ENCODE data around the gene AASDH.

DNA sequence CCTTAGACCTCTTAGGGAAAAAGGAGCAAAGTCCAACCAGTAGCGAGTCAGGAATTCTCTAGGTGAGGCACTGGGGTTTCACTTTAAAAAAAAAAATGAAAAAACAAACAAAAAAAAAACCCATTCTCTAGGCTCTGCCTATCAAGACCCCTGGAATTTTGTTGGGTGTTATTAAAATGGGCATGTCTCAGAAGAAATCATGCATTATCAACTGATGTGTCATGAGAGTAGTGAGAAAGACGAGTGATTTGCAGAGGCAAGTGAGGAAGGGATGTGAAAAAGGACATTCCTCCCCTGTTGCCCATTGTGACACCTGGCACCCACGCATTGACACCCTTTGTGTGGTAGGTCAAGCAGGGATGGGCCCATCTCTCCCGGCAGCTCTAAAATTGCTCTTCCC lies 78.9 kb downstream of the AASDH start:
- TF ChIP-seq, protein P1, sequence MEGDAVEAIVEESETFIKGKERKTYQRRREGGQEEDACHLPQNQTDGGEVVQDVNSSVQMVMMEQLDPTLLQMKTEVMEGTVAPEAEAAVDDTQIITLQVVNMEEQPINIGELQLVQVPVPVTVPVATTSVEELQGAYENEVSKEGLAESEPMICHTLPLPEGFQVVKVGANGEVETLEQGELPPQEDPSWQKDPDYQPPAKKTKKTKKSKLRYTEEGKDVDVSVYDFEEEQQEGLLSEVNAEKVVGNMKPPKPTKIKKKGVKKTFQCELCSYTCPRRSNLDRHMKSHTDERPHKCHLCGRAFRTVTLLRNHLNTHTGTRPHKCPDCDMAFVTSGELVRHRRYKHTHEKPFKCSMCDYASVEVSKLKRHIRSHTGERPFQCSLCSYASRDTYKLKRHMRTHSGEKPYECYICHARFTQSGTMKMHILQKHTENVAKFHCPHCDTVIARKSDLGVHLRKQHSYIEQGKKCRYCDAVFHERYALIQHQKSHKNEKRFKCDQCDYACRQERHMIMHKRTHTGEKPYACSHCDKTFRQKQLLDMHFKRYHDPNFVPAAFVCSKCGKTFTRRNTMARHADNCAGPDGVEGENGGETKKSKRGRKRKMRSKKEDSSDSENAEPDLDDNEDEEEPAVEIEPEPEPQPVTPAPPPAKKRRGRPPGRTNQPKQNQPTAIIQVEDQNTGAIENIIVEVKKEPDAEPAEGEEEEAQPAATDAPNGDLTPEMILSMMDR (IDR thresholded peaks at IDR 0.05; ENCODE audit: low read length), result no peak
- no peak for TF ChIP-seq EZH2 (optimal IDR thresholded peaks at IDR 0.05; ENCODE audit: low read depth, low read length)
- no peak for TF ChIP-seq EZH2phosphoT487 (IDR thresholded peaks at IDR 0.05; ENCODE audit: low read length)

Measured in MM.1S (cell line).